ENCODE results near the gene CDIP1. TPM values are rescaled to one million over a fixed set of nuclear protein-coding genes. Genes with fewer than 3 reads are reported as not detected.

CDIP1 gene
- total and polyA plus RNA-seq, 9 of the 15 experiments (the other 6 are each of a cell fraction or from before 2014, with no cell fraction given), result 0.29 TPM; not detected in 8

DNA sequence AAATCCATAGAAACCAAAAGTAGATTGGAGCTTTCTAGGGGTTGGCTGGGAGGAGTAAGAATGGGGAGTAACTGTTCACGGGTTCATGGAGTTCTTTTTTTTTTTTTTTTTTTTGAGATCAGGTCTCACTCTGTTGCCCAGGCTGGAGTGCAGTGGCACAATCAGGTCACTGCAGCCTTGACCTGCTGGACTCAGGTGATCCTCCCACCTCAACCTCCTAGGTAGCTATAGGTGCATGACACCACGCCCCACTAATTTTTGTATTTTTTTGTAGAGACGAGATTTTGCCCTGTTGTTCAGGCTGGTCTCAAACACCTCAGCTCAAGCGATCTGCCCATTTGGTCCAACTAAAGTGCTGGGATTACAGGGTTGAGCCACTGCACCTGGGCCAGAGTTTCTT, 65.7 kb downstream of the CDIP1 start:
- WGBS (ENCODE audit: insufficient coverage, low coverage, missing lambda C conversion rate), result 36% methylated on average over 4 of the region's 4 CpGs
- peak overlapping the region; percentile 55 to 81; a peak in 2 of 4 replicates for H3K9ac ChIP-seq (ENCODE audit: insufficient read depth in 1 of 2, low read depth in 2 of 2, low read length in 2 of 2)
- FAIRE-seq (no peak), DNase-seq (ENCODE audit: extremely low read depth in 1 of 4, low spot score in 3 of 4) (no peak), ATAC-seq (no peak)
- no peak overlapping the region; the same call in 1 of the 2 replicates for H3K4me2 ChIP-seq (ENCODE audit: insufficient read depth, low read length)
- in situ Hi-C loops (cut with MboI) (no loop called here), intact Hi-C loops (cut with micrococcal nuclease) (no loop called here)
- peaks cover 26% of the 10 kb centered on the region; the same call in 2 of the 3 replicates for H3K36me3 ChIP-seq (ENCODE audit: control insufficient read depth, insufficient read depth, low read length)
- peaks cover 11 to 38% of the 10 kb centered on the region in 2 experiments; a peak in 4 of 5 replicates for H3K4me1 ChIP-seq (replicated peaks in 1 of 2; ENCODE audit: control insufficient read depth in 2 of 2, insufficient read depth in 2 of 2, low read length in 2 of 2)
- H4K20me1 ChIP-seq (replicated peaks; ENCODE audit: control insufficient read depth, insufficient read depth, low read length), result no peaks in the 10 kb centered on the region
- no peak overlapping the region for H3K27ac ChIP-seq (ENCODE audit: extremely low read depth, low read depth, low read length)
- no peaks in the 10 kb centered on the region for H3K9me1 ChIP-seq (ENCODE audit: control insufficient read depth, insufficient read depth, low read length)
- H3K9me3 ChIP-seq (replicated peaks; ENCODE audit: control insufficient read depth, insufficient read depth, low read depth, low read length), result no peaks in the 10 kb centered on the region
- no peak overlapping the region for H3K4me3 ChIP-seq
- POLR2A ChIA-PET, result interaction anchor here (6.6 kb wide), 1 partner anchor 12 kb away, joined by 59 read pairs; no protein-coding TSS in a partner anchor
- TF ChIP-seq, protein P1, sequence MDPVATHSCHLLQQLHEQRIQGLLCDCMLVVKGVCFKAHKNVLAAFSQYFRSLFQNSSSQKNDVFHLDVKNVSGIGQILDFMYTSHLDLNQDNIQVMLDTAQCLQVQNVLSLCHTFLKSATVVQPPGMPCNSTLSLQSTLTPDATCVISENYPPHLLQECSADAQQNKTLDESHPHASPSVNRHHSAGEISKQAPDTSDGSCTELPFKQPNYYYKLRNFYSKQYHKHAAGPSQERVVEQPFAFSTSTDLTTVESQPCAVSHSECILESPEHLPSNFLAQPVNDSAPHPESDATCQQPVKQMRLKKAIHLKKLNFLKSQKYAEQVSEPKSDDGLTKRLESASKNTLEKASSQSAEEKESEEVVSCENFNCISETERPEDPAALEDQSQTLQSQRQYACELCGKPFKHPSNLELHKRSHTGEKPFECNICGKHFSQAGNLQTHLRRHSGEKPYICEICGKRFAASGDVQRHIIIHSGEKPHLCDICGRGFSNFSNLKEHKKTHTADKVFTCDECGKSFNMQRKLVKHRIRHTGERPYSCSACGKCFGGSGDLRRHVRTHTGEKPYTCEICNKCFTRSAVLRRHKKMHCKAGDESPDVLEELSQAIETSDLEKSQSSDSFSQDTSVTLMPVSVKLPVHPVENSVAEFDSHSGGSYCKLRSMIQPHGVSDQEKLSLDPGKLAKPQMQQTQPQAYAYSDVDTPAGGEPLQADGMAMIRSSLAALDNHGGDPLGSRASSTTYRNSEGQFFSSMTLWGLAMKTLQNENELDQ (CRISPR knock-in tag; IDR thresholded peaks at IDR 0.05; ENCODE audit: borderline replicate concordance), result no peak
- no peak for TF ChIP-seq ZNF217 (CRISPR knock-in tag; IDR thresholded peaks at IDR 0.05)
- TF ChIP-seq, protein P2, sequence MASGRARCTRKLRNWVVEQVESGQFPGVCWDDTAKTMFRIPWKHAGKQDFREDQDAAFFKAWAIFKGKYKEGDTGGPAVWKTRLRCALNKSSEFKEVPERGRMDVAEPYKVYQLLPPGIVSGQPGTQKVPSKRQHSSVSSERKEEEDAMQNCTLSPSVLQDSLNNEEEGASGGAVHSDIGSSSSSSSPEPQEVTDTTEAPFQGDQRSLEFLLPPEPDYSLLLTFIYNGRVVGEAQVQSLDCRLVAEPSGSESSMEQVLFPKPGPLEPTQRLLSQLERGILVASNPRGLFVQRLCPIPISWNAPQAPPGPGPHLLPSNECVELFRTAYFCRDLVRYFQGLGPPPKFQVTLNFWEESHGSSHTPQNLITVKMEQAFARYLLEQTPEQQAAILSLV (tag; IDR thresholded peaks at IDR 0.05), result no peak
- TF ChIP-seq HMG20B (CRISPR knock-in tag; IDR thresholded peaks at IDR 0.05), result no peak
- TF ChIP-seq KLF13 (tag; IDR thresholded peaks at IDR 0.05; ENCODE audit: borderline replicate concordance, low read depth), result no peak
- TF ChIP-seq, protein P3, sequence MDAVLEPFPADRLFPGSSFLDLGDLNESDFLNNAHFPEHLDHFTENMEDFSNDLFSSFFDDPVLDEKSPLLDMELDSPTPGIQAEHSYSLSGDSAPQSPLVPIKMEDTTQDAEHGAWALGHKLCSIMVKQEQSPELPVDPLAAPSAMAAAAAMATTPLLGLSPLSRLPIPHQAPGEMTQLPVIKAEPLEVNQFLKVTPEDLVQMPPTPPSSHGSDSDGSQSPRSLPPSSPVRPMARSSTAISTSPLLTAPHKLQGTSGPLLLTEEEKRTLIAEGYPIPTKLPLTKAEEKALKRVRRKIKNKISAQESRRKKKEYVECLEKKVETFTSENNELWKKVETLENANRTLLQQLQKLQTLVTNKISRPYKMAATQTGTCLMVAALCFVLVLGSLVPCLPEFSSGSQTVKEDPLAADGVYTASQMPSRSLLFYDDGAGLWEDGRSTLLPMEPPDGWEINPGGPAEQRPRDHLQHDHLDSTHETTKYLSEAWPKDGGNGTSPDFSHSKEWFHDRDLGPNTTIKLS (IDR thresholded peaks at IDR 0.05; ENCODE audit: borderline replicate concordance, low read depth), result no peak
- 0 out of 2 replicates have a peak, but pooled peaks have one; percentile 15 for TF ChIP-seq ZEB2 (IDR thresholded peaks at IDR 0.05)
- TF ChIP-seq ZNF778 (CRISPR knock-in tag; IDR thresholded peaks at IDR 0.05), result no peak
- peaks cover 52% of the 10 kb centered on the region for H3K79me2 ChIP-seq (ENCODE audit: control insufficient read depth, insufficient read depth, low read length)
- CTCF ChIA-PET (ENCODE audit: low intra/inter-chr PET ratio), result no interaction called here
- no peak overlapping the region for H2AFZ ChIP-seq (ENCODE audit: low read depth, low read length)
- no peaks in the 10 kb centered on the region for H3K27me3 ChIP-seq (ENCODE audit: control insufficient read depth in 2 of 2, insufficient read depth in 2 of 2, low read length in 2 of 2)
- no TSS peak for BruUV-seq (replicated peaks)
